Measurements from ENCODE around the gene RNH1. TPM values are rescaled to one million over a fixed set of nuclear protein-coding genes. Genes with fewer than 3 reads are reported as not detected.

Gene RNH1
- total RNA-seq, 1 experiment from 2014 or later = 345 TPM

DNA sequence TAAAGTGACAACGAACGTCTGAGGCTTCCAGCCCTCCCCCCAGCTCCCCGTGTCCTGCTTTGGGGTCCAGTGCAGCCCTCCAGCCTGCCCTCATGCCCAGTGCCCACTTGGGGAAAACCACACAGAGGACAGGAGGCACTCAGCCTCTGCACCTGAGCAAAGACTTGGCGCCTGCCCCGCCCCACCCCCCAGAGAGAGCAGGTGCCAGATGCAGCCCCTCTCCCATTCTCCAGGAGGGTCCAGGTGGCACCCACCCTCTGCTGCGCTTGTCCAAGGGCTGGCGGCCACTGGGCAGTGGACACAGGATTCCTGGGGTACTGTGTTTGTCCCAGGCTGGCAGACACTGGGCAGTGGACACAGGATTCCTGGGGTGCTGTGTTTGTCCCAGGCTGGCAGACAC lies 15.7 kb downstream of the RNH1 start:
- intact Hi-C loops (cut with micrococcal nuclease; ENCODE audit: unreplicated experiment) = no loop called here
- Histone ChIP-seq H3K9me3 (ENCODE audit: control insufficient read depth, insufficient read depth, low read depth, low read length) (no peaks in the 10 kb centered on the region), H3K36me3 (ENCODE audit: control insufficient read depth, insufficient read depth, low read length) (0 out of 2 replicates have a peak, but pooled peaks cover 4% of the 10 kb centered on the region), H3K4me3 (ENCODE audit: low read depth in 2 of 2, low read length in 2 of 2) (no peak overlapping the region), H3K27ac (ENCODE audit: low read length) (no peak overlapping the region), H3K4me1 (ENCODE audit: control insufficient read depth, insufficient read depth, low read length) (no peaks in the 10 kb centered on the region), H3K27me3 (ENCODE audit: control insufficient read depth, insufficient read depth, low read length) (no peaks in the 10 kb centered on the region)
- in situ Hi-C loops (cut with HindIII; ENCODE audit: low pct_unique_long_range_greater_than_20kb, low sequenced_read_pairs) = no loop called here
- ATAC-seq (no peak), DNase-seq (ENCODE audit: low read depth, low spot score) (no peak)
- ChIA-PET CTCF (no interaction called here), POLR2A (no interaction called here)
- BruUV-seq (replicated peaks) = no TSS peak
- TF ChIP-seq, protein P1, sequence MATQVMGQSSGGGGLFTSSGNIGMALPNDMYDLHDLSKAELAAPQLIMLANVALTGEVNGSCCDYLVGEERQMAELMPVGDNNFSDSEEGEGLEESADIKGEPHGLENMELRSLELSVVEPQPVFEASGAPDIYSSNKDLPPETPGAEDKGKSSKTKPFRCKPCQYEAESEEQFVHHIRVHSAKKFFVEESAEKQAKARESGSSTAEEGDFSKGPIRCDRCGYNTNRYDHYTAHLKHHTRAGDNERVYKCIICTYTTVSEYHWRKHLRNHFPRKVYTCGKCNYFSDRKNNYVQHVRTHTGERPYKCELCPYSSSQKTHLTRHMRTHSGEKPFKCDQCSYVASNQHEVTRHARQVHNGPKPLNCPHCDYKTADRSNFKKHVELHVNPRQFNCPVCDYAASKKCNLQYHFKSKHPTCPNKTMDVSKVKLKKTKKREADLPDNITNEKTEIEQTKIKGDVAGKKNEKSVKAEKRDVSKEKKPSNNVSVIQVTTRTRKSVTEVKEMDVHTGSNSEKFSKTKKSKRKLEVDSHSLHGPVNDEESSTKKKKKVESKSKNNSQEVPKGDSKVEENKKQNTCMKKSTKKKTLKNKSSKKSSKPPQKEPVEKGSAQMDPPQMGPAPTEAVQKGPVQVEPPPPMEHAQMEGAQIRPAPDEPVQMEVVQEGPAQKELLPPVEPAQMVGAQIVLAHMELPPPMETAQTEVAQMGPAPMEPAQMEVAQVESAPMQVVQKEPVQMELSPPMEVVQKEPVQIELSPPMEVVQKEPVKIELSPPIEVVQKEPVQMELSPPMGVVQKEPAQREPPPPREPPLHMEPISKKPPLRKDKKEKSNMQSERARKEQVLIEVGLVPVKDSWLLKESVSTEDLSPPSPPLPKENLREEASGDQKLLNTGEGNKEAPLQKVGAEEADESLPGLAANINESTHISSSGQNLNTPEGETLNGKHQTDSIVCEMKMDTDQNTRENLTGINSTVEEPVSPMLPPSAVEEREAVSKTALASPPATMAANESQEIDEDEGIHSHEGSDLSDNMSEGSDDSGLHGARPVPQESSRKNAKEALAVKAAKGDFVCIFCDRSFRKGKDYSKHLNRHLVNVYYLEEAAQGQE (IDR thresholded peaks at IDR 0.05; ENCODE audit: insufficient read depth in 1 of 2, low read depth in 2 of 2, low read length in 1 of 2) = no peak
- TF ChIP-seq, protein P2, sequence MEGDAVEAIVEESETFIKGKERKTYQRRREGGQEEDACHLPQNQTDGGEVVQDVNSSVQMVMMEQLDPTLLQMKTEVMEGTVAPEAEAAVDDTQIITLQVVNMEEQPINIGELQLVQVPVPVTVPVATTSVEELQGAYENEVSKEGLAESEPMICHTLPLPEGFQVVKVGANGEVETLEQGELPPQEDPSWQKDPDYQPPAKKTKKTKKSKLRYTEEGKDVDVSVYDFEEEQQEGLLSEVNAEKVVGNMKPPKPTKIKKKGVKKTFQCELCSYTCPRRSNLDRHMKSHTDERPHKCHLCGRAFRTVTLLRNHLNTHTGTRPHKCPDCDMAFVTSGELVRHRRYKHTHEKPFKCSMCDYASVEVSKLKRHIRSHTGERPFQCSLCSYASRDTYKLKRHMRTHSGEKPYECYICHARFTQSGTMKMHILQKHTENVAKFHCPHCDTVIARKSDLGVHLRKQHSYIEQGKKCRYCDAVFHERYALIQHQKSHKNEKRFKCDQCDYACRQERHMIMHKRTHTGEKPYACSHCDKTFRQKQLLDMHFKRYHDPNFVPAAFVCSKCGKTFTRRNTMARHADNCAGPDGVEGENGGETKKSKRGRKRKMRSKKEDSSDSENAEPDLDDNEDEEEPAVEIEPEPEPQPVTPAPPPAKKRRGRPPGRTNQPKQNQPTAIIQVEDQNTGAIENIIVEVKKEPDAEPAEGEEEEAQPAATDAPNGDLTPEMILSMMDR (IDR thresholded peaks at IDR 0.05) = no peak
- TF ChIP-seq SIN3A (IDR thresholded peaks at IDR 0.05; ENCODE audit: borderline replicate concordance, insufficient read depth, low read depth, low read length) = no peak

DNA sequence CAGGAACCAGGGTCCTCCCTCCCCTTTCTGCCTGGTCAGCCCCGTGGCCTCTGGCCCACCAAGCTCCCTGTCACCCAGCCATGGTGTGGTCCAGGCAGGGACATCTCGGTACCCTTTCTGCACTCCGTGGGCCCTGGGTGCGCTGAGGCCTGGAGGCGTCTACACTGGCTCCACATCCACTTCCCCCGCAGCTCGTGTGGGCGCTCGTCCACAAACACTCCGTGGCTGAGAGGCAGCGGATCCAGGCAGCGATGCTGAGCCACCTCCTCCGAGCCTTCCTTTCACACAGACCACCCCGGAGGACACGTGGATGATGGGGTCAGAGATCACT lies 16.1 kb downstream of the RNH1 start:
- in situ Hi-C loops (cut with HindIII; ENCODE audit: low pct_unique_long_range_greater_than_20kb, low sequenced_read_pairs) (no loop called here), intact Hi-C loops (cut with micrococcal nuclease; ENCODE audit: unreplicated experiment) (no loop called here)
- TF ChIP-seq POLR2AphosphoS5 (IDR thresholded peaks at IDR 0.05; ENCODE audit: low read depth, low read length) (no peak), TCF7L2 (IDR thresholded peaks at IDR 0.05; ENCODE audit: low read depth, low read length) (no peak), SIN3A (IDR thresholded peaks at IDR 0.05; ENCODE audit: borderline replicate concordance, insufficient read depth, low read depth, low read length) (no peak)
- TF ChIP-seq, protein P1 (IDR thresholded peaks at IDR 0.05; ENCODE audit: insufficient read depth in 1 of 2, low read depth in 2 of 2, low read length in 1 of 2) = no peak
- TF ChIP-seq, protein P2 (IDR thresholded peaks at IDR 0.05) = no peak
- 0 out of 2 replicates have a peak, but pooled peaks cover 4% of the 10 kb centered on the region for H3K36me3 ChIP-seq (ENCODE audit: control insufficient read depth, insufficient read depth, low read length)
- ChIA-PET CTCF (no interaction called here), POLR2A (no interaction called here)
- no peaks in the 10 kb centered on the region for H3K4me1 ChIP-seq (ENCODE audit: control insufficient read depth, insufficient read depth, low read length)
- H3K9me3 ChIP-seq (ENCODE audit: control insufficient read depth, insufficient read depth, low read depth, low read length) = no peaks in the 10 kb centered on the region
- H3K4me3 ChIP-seq (ENCODE audit: low read depth in 2 of 2, low read length in 2 of 2) = no peak overlapping the region
- ATAC-seq = no peak
- DNase-seq (ENCODE audit: low read depth, low spot score) = no peak
- H3K27ac ChIP-seq (ENCODE audit: low read length) = no peak overlapping the region
- no peaks in the 10 kb centered on the region for H3K27me3 ChIP-seq (ENCODE audit: control insufficient read depth, insufficient read depth, low read length)
- TSS peak; percentile 16 for BruUV-seq (replicated peaks)

All from Panc1 (cell line).